Endodermal cell (in vitro differentiated cells): ENCODE data around the gene DHDDS. TPM values are rescaled to one million over a fixed set of nuclear protein-coding genes. Genes with fewer than 3 reads are reported as not detected.
A peak's percentile ranks its signal among the peaks of the same experiment; 100 is the strongest.
"Not testable (repeated sequence)": the region's sequence is repeated elsewhere in the genome, so short reads cannot be mapped to it uniquely, and the experiment has no call there.

Source experiments
- DNase-seq: peaks from one replicate; pipeline ENCODE4 v3.0.0-alpha.2; 2017
- H3K27ac ChIP-seq: 2 replicates; pipeline ENCODE4 v1.5.1; 2013; ENCODE audit warnings: mild to moderate bottlenecking, low read depth, low read length, moderate library complexity
- H3K27me3 ChIP-seq: 2 replicates; pipeline ENCODE4 v1.6.1; 2013; ENCODE audit warnings: mild to moderate bottlenecking, low read length, moderate library complexity; ENCODE audit not compliant: insufficient read depth, control insufficient read depth, poor library complexity, severe bottlenecking
- H3K36me3 ChIP-seq: 2 replicates; pipeline ENCODE4 v1.7.0; 2013; ENCODE audit warnings: mild to moderate bottlenecking, low read length, moderate library complexity; ENCODE audit not compliant: control insufficient read depth, insufficient read depth
- H3K4me1 ChIP-seq: one replicate; pipeline ENCODE4 v1.7.0; 2013; ENCODE audit warnings: low read length; ENCODE audit not compliant: control insufficient read depth, insufficient read depth
- H3K4me3 ChIP-seq: 2 replicates; pipeline ENCODE4 v1.5.1; 2013; ENCODE audit warnings: mild to moderate bottlenecking, low read length, moderate library complexity
- H3K9ac ChIP-seq: 2 replicates; pipeline ENCODE4 v1.6.1; 2013; ENCODE audit warnings: mild to moderate bottlenecking, low read length, moderate library complexity; ENCODE audit not compliant: poor library complexity, severe bottlenecking; ENCODE audit errors: extremely low read depth
- H3K9me3 ChIP-seq: 2 replicates; pipeline ENCODE4 v1.6.1; 2013; ENCODE audit warnings: mild to moderate bottlenecking, low read length, moderate library complexity; ENCODE audit not compliant: control insufficient read depth
- H3K27ac Mint-ChIP-seq: 2 replicates; pipeline ENCODE4 v1.8.0; 2020; ENCODE audit warnings: mixed read lengths
- H3K27me3 Mint-ChIP-seq: 2 replicates; pipeline ENCODE4 v1.8.0; 2021; ENCODE audit warnings: mild to moderate bottlenecking, mixed read lengths; ENCODE audit not compliant: insufficient read depth
- H3K36me3 Mint-ChIP-seq: 2 replicates; pipeline ENCODE4 v1.8.0; 2020; ENCODE audit warnings: low read depth, mixed read lengths
- H3K4me1 Mint-ChIP-seq: 2 replicates; pipeline ENCODE4 v1.8.0; 2020; ENCODE audit warnings: mixed read lengths
- H3K4me3 Mint-ChIP-seq: 2 replicates; pipeline ENCODE4 v1.8.0; 2020; ENCODE audit warnings: mild to moderate bottlenecking, moderate library complexity, mixed read lengths
- H3K9me3 Mint-ChIP-seq: 2 replicates; pipeline ENCODE4 v1.8.0; 2020; ENCODE audit warnings: mild to moderate bottlenecking, mixed read lengths
- CTCF ChIP-seq: fragments of 200-600 bp; sonication (generic); conservative IDR thresholded peaks from 2 replicates; pipeline ENCODE4 v1.5.0; 2021; ENCODE audit warnings: antibody characterized with exemption, mild to moderate bottlenecking
- WGBS, 2 experiments: methylation state at CpG; one replicate each; pipeline versions ENCODE4 v1.1.5 to v1.1.7; 2013; ENCODE audit warnings: missing lambda C conversion rate in 2 of 2, mixed read lengths in 1 of 2; ENCODE audit not compliant: insufficient coverage in 1 of 2, insufficient read length in 1 of 2; 5-methylcytosine and 5-hydroxymethylcytosine counted together
- long read RNA-seq, 4 experiments: library from polyadenylated mRNA in 2 of 4; library from RNA in 1 of 4; library from capped mRNA in 1 of 4; stranded (forward) in 3 of 4; unstranded in 1 of 4; transcript quantifications; one replicate each; pipeline ENCODE4 v2.0.0, GENCODE V29; 2020 to 2021; ENCODE audit warnings: inconsistent platforms in 1 of 4
- polyA plus RNA-seq, 2 experiments: library from polyadenylated mRNA; stranded (reverse); fragments of 50-300 nt; gene quantifications; one replicate each; pipeline ENCODE4 v1.2.3, GENCODE V29; 2013
- total RNA-seq, 2 donors: library from RNA; stranded (reverse); fragmentation: NEBNext Ultra II Directional in 1 of 2; extraction: Animal tissue kit (Norgen Biotek cat#: 25700) in 1 of 2; gene quantifications; 2 replicates in 1 of 2; 3 replicates in 1 of 2; pipeline ENCODE4 v1.2.1, GENCODE V29; 2021

DHDDS gene
- 10 to 100 TPM; 51.1 to 55.1 TPM for total RNA-seq
- polyA plus RNA-seq (2013, experiment 1 of 2): 22.9 TPM
- 29.3 TPM for polyA plus RNA-seq (2013, experiment 2 of 2)
- long read RNA-seq, experiment 1, partial matches to known transcripts: 3 of 11 reads
- long read RNA-seq, experiment 1, other reads (novel, unspliced or antisense): 7 of 11 reads
- long read RNA-seq, experiment 2, transcript DHDDS-202 (9 exons, 3,245 nt): minor isoform, 12 of 123 reads
- long read RNA-seq, experiment 2, transcript DHDDS-201 (9 exons, 1,403 nt): major isoform, 30 of 123 reads
- long read RNA-seq, experiment 2, partial matches to known transcripts: 40 of 123 reads
- long read RNA-seq, experiment 2, other reads (novel, unspliced or antisense): 37 of 123 reads
- long read RNA-seq, experiment 3, transcript DHDDS-201 (9 exons, 1,403 nt): major isoform, 35 of 72 reads
- long read RNA-seq, experiment 3, transcript DHDDS-216 (8 exons, 1,235 nt): minor isoform, 7 of 72 reads
- long read RNA-seq, experiment 3, transcript DHDDS-202 (9 exons, 3,245 nt): minor isoform, 7 of 72 reads
- long read RNA-seq, experiment 3, partial matches to known transcripts: 3 of 72 reads
- long read RNA-seq, experiment 3, other reads (novel, unspliced or antisense): 17 of 72 reads
- long read RNA-seq, experiment 4, transcript DHDDS-201 (9 exons, 1,403 nt): major isoform, 7 of 18 reads
- long read RNA-seq, experiment 4, partial matches to known transcripts: 1 of 18 reads
- long read RNA-seq, experiment 4, other reads (novel, unspliced or antisense): 7 of 18 reads

- Histone ChIP-seq H3K27me3 (no peaks in the 10 kb centered on the region), H3K9ac (peak within 1 kb of the TSS; percentile 63), H3K36me3 (peaks cover 60% of the 10 kb centered on the region), H3K4me1 (no peaks in the 10 kb centered on the region), H3K4me3 (peak within 1 kb of the TSS; percentile 92), H3K9me3 (no peaks in the 10 kb centered on the region), H3K27ac (peak within 1 kb of the TSS; percentile 65)
- H3K27ac Mint-ChIP-seq: peak within 1 kb of the TSS; percentile 97
- no peak for TF ChIP-seq CTCF
- H3K4me3 Mint-ChIP-seq: peak within 1 kb of the TSS; percentile 82
- 0 to 1% methylated on average over 29 to 45 of the region's 45 CpGs for WGBS, 2 experiments
- no peaks in the 10 kb centered on the region for H3K27me3 Mint-ChIP-seq
- H3K36me3 Mint-ChIP-seq: peaks cover 39% of the 10 kb centered on the region
- DNase-seq: peak; percentile 99
- peaks cover 23% of the 10 kb centered on the region for H3K4me1 Mint-ChIP-seq
- H3K9me3 Mint-ChIP-seq: no peaks in the 10 kb centered on the region
Observed at GRCh38 chr1:26431979-26432695, at the start of gene DHDDS. Gene DHDDS (plus strand): TSS chr1:26432321. CDS start chr1:26432946, 625 bp downstream.

GRCh38 chr1:26384076-26384475, 48.0 kb upstream of the DHDDS start:
- Mint-ChIP-seq H3K36me3 (no peaks in the 10 kb centered on the region), H3K4me3 (no peak overlapping the region), H3K9me3 (no peaks in the 10 kb centered on the region), H3K4me1 (peaks cover 4% of the 10 kb centered on the region), H3K27ac (no peak overlapping the region), H3K27me3 (no peaks in the 10 kb centered on the region)
- no peaks in the 10 kb centered on the region for H3K27me3 ChIP-seq
- no peak for TF ChIP-seq CTCF
- H3K36me3 ChIP-seq: no peaks in the 10 kb centered on the region
- 78 to 93% methylated on average over 1 to 3 of the region's 3 CpGs for WGBS, 2 experiments
- no peak for DNase-seq
- no peaks in the 10 kb centered on the region for H3K4me1 ChIP-seq
- H3K27ac ChIP-seq: no peak overlapping the region
- H3K9me3 ChIP-seq: no peaks in the 10 kb centered on the region
- no peak overlapping the region for H3K9ac ChIP-seq
- no peak overlapping the region for H3K4me3 ChIP-seq

- H3K4me1 Mint-ChIP-seq, H3K9me3 Mint-ChIP-seq, H3K9me3 ChIP-seq, H3K4me3 Mint-ChIP-seq, H3K27ac Mint-ChIP-seq, H3K4me3 ChIP-seq, H3K4me1 ChIP-seq, DNase-seq, H3K36me3 Mint-ChIP-seq, H3K27me3 Mint-ChIP-seq, H3K36me3 ChIP-seq, H3K9ac ChIP-seq, H3K27ac ChIP-seq, H3K27me3 ChIP-seq: not testable (repeated sequence)
- 90 to 98% methylated on average over 2 to 3 of the region's 3 CpGs for WGBS, 2 experiments
Observed at GRCh38 chr1:26385063-26385462, 47.1 kb upstream of the DHDDS start.
